Erythroblast (primary cell): ENCODE data around the gene ELAC2.
"Not testable (repeated sequence)": the region's sequence is repeated elsewhere in the genome, so short reads cannot be mapped to it uniquely, and the experiment has no call there.

Source experiments
- DNase-seq, 2 experiments: peaks; one replicate each; lab custom pipeline; 2025; lab: John Stamatoyannopoulos, UW
- GATA1 ChIP-seq: IDR thresholded peaks from 2 replicates; pipeline ENCODE4 v1.6.1; 2011; ENCODE audit warnings: low read depth, mild to moderate bottlenecking, control low read depth, low read length, moderate library complexity
- POLR2A ChIP-seq: IDR thresholded peaks from 2 replicates; pipeline ENCODE4 v1.6.1; 2011; ENCODE audit warnings: mild to moderate bottlenecking, low read length

ELAC2 gene

DNA sequence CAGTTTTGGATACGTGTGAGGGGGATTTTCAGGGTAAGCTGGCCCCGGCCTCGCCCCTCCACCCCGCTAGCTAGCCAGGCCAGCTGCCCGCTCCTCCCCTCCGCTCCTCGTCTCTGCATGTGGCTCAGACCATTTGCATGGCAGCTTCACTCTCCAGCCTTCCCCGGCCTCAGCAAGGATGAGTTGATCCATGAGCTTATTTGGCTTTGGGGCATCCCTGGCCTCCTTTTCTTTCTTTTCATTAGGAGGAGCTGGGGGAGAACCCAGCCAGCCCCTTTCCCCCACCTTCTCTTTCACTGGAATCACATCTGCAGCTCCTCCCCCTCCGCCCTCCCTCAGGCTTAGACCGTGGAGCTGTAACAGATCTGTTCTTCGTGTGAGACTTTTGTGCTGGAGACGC lies 30.7 kb downstream of the ELAC2 start:
- TF ChIP-seq GATA1 (no peak), POLR2A (no peak)
- no peak for DNase-seq

DNA sequence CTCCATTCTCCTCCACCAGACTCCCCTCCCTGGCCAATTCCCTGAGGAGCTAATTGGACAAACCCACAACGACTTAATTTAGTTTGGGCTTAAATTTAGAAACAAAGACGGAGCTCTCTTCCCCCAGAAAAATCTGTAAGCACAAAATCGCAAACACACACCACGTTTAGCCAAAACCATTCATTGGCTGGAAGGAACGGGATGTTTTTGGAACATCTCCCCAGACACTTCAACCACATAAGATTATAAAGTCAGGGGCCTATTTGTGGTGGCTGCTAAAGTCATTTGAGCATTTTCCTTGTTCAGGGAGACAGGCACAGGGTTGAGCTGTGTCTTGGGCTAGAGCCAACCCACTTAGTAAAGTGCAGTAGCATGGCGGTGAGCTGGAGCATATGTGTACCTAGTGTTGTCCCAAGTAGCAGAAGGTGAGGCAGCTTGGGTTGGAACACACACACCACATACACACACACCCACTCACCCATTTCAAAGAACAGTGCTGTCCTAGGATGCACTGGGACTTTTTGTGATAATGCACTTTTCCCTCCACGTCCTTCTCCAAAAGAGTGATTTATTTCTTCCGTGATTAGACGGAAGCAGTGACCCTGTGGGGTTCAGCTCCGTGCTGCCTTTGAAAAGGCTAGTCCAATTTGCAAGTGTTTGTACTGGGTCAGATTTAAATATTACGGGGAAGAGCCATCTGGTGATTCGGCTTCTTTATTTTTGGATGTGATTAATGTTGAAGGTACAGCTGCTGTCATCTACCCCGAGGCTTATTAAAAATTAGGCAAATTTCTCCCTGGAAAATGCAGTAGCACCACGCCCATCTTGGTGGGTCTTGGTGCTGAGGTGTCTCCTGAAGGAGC lies 32.2 kb downstream of the ELAC2 start:
- TF ChIP-seq POLR2A (no peak), GATA1 (no peak)
- DNase-seq: no peak

DNA sequence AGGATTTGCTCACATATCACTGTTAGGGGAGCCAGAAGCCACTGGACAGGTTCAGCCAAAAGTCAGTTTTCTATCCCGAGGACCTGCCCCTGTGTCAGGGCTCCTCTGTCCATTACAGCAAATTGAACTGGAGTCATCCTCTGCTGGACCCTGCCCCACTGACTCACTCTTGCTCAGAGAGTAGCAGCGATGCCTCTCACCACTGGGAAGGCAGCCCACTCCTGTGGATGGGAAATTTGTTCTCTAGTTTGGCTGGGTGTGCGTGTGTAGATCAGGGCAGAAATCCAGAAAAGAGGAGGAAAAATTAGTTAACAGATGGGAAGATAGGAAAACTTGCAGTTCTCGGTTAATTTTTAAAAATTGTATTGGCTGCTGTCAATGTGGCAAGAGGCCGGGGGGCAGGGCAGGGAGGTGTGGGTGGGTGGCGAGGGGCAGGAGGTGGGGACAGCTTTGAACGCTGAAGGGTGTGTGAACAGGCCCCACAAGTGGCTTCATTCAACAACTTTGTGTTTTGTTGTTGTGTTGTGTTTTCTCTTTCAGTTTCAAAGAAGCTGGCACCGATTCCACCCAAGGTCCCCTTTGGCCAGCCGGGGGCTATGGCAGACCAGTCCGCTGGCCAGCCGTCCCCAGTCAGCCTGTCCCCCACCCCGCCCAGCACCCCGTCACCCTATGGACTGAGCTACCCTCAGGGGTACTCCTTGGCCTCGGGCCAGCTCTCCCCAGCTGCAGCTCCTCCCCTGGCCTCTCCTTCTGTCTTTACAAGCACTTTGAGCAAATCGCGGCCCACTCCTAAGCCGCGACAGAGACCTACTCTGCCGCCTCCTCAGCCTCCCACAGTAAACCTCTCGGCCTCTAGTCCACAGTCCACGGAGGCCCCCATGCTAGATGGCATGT lies 33.6 kb downstream of the ELAC2 start:
- no peak for DNase-seq
- TF ChIP-seq POLR2A (no peak), GATA1 (no peak)

DNA sequence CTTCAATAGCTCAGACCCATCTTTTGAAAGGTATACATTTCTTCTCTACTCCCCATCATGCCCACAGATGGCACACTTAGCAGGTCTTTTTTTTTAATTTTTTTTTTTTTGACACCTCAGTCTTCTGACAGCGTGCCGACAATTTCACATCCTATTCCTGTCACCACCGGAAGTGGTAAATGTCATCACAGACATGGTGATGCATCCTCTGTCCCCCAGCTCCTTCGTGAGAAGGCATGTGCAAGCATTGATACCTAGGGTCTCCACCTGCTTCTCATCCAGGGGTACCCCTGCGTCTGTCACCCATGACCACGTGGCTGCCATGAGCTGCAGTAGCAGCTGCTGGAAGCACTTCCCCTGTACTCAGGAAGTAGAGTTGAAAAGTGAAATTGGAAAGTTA lies 35.6 kb downstream of the ELAC2 start:
- TF ChIP-seq POLR2A (no peak), GATA1 (no peak)
- no peak for DNase-seq

GRCh38 chr17:12979826-12980500 lies 37.9 kb downstream of the ELAC2 start:
- DNase-seq: no peak

DNA sequence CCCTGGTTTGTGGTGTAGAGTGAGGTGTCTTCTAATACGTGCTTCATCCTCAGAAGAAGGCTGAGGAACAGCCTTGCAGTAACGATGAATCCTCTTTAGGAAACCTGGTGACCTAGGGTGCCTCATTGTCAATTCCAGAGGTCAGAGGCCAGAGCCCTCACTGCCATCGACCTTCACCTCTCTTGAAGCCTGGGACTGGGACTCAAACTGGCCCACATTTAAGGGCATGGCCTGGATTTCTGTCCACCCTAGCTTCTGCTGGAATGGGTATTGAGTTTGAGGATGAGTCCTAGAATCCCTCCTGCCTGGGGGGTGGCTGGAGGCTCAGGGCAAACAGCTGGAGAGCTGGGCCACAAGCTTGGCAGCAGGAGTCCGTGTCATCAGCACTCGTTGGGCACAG lies 38.6 kb downstream of the ELAC2 start:
- DNase-seq: no peak
- TF ChIP-seq POLR2A (no peak), GATA1 (no peak)

More at GRCh38 chr17:12979826-12980500, 37.9 kb downstream of the ELAC2 start:
- no peak for TF ChIP-seq POLR2A
- TF ChIP-seq GATA1: no peak

DNA sequence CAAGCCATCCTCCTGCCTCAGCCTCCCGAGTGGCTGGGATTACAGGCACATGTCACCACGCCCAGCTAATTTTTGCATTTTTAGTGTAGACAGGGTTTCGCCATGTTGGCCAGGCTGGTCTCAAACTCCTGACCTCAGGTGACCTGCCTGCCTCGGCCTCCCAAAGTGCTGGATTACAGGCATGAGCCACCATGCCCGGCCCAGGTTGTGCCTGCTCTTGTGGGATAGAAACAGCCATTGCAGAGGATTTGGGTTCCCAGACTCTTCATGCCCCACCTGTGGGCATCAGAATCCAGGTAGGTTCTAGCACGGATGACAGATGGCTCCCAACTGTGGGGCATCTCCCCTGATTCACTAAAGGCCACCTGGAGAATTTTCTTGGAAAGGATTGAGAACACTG lies 39.0 kb downstream of the ELAC2 start:
- not testable (repeated sequence) for DNase-seq

GRCh38 chr17:12977008-12977751 lies 40.6 kb downstream of the ELAC2 start:
- no peak for TF ChIP-seq POLR2A
- no peak for TF ChIP-seq GATA1
- DNase-seq: no peak

GRCh38 chr17:12974005-12974531 lies 43.8 kb downstream of the ELAC2 start:
- DNase-seq: no peak
- TF ChIP-seq POLR2A (no peak), GATA1 (no peak)

- TF ChIP-seq POLR2A: no peak
- no peak for TF ChIP-seq GATA1
- no peak for DNase-seq
Measured at GRCh38 chr17:12973496-12974004, 44.3 kb downstream of the ELAC2 start.

DNA sequence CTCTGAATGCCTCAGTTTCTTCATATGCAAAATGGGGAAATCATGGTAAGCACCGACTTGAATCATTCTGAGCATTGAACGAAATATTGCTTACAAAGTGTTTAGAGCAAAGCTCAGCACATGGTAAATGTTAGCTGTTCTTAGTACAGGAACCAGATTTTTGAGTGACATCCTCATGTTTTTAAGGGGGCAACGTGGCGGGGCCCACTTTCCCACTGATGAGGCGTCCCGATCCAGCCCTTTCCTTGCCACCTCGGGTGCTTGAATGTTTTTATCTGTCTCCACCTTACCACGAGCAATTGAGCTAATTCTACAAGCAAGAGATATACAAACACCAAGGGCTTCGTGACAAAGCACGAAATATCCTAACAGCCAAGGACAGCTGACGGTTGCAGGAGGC lies 49.9 kb downstream of the ELAC2 start:
- DNase-seq: no peak
- TF ChIP-seq POLR2A: no peak
- TF ChIP-seq GATA1: no peak

DNA sequence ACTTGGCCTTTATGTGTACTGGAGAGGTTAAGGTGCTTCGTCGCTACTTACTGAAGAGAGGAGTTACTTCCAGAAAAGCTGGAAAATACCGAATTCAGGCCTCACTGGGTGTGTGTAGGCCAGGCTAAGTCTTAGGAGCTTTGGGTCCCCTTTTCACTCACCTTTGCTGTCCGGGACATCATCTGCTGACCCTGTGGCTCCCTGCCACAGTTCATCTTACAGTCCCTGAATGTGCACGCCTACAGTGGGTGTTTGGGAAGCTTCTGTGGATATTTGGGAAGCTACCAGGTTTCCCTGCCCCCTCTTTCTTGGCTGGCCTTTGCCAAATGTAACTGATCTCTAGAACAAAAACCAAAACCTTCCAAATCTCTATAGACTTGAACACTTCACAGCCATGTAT lies 51.4 kb downstream of the ELAC2 start:
- TF ChIP-seq POLR2A (no peak), GATA1 (no peak)
- DNase-seq: no peak

DNA sequence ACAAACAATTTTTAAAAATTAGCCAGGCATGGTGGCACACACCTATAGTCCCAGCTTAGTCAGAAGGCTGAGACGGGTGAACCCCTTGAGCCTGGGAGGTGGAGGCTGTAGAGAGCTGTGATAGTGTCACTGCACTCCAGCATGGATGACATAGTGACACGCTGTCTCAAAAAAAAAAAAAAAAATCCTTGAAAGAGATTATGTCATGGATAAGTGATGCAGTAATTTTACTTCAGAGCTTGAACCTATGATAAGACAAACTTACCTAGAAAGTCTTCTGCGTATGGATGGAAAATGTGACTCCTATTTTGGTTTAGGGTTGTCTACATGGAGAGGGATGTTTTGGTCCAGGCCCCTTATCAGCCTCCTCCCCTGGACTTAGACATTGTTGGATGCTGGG lies 51.8 kb downstream of the ELAC2 start:
- TF ChIP-seq POLR2A (no peak), GATA1 (no peak)

More for the DNA sequence above, 51.8 kb downstream of the ELAC2 start:
- no peak for DNase-seq
